Dermis microvascular lymphatic vessel endothelial cell (primary cell): ENCODE data around the gene KCNIP2. TPM values are rescaled to one million over a fixed set of nuclear protein-coding genes. Genes with fewer than 3 reads are reported as not detected.
A peak's percentile ranks its signal among the peaks of the same experiment; 100 is the strongest.

Experiments
- DNase-seq, 2 donors: peaks; one replicate each; pipeline versions ENCODE4 v3.0.0 to v3.0.0-alpha.2; 2010; ENCODE audit warnings: low read depth in 2 of 2
- total RNA-seq: library from RNA; depleted of rRNA; stranded (reverse); fragments of >200 nt; gene quantifications from 2 replicates; pipeline ENCODE4 v1.2.1, GENCODE V29; 2014

KCNIP2 gene
- total RNA-seq, 1 donor from 2014 or later, result 0.13 TPM

- peak in 1 of 2 donors; percentile 5 for DNase-seq
Observed at GRCh38 chr10:101783736-101784118, 59.9 kb downstream of the KCNIP2 start.

GRCh38 chr10:101782811-101783735 lies 60.5 kb downstream of the KCNIP2 start, which contains the start of gene NPM3:
TSS of gene NPM3 (minus strand) at chr10:101783446. CDS start at chr10:101783390, 56 bp downstream.
- peak; percentile 36 to 79 for DNase-seq

GRCh38 chr10:101781984-101782810 lies 61.4 kb downstream of the KCNIP2 start:
- no peak for DNase-seq

GRCh38 chr10:101781655-101781983 lies 62.0 kb downstream of the KCNIP2 start:
- no peak for DNase-seq

DNA sequence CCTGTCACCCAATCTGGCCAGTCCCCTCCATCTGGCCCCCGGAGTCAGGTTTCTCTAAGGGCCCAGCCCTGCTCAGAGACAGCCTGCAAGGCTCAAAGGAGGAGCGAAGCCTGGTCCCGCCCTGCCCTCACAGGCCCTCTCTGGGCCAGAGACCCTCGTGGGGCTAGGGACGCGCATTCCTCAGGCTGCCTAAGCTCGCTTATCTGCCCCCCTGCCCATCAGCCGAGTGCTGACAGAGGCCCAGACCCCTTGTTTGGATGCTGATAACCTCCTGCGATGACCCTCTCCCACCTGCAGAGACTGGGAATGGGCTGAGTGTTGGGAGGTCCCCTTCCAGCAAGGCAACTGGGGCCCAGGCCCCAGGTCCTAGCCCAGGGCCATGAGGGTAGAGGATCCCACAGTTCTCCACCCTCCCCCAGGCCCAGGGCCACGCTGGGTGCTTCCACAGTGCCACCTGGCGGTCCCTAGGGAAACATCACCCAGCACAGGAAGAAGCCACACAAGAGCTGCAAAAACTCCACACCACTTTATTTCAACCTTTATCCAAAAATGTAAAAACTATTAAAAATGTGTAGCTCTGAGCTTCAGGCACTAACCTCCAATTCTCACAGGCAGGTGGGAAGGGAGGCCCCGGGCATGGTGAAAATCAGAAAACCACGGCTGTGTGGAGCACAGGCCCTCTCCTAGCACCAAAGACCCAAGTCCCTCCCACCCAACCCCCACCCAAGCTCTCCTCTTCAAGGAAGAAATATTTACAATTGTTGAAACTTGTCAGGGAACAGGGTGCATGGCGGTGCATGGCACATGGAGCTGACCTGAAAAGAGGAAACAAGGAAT lies 62.6 kb downstream of the KCNIP2 start:
- DNase-seq, result peak; percentile 26 to 59

- no peak for DNase-seq
Observed at GRCh38 chr10:101780187-101780817, 63.3 kb downstream of the KCNIP2 start.

DNA sequence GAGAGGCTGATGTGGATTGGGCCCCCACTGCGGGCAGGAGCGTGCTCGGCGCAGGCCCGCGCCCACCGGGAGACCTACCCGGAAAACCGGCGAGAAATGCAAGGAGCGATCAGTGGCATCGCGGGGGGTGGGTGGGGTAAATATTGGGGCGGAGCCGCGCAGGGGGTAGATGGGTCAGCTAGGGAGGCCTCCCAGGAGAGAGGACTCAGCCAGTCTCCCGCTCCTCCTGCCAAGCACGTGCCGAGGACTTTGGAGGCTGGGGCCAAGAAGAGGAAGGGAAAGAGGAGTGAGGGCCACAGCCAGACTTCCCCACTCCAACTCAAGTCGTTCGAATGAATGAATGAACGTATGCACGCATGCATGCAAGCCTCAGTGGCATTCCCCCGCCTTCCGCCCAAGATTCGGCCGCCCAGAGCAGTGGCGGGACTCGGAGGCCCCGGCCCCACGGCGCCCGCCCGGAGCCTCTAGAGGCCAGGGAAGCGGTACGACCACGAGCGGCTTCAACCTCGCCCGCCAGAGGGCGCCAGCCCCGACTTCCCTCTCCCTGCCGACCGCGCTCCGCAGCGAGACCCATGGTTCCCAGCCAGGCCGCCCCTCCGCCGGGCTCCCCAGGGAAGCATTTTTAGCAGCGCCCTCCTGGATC lies 63.9 kb downstream of the KCNIP2 start:
- DNase-seq, result peak; percentile 38 to 71

DNA sequence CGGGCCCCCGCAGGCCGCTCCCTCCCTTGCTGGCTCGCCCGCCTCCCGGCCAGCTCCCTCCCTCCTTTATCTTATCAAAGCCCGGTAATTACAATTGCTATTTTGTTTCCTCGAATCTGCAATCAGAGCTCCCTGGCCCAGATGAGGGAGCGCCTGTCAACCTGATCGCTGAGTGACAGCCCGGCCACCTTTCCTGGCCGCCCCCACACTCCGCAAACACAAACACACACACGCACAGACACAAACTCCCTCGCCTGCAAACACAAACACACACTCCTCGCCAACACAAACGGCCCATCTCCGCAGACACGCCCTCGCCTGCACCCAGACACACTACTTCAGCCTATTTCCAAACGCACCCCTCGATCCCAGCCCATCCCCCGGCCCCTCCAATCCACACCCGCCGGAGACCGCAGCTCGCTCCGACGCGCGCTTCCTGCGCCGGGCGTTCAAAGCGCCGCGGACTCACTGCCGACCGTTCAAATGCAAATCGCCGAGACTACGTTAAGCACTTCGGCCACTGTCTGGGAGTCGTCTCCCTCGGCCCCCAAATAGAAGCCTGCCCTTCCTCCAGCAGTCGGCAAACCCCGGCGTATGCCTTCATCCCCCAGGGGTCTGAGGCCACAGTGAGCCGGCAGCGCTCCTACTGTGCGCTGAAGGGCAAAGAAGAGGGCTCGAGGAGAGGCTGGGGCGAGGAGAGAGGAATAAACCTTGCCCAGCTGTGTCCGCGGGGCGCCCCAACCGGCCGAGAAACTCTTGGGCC lies 64.6 kb downstream of the KCNIP2 start:
- DNase-seq, result peak; percentile 6 to 51

GRCh38 chr10:101778151-101778780 lies 65.3 kb downstream of the KCNIP2 start:
- DNase-seq, result no peak

GRCh38 chr10:101777619-101778145 lies 65.9 kb downstream of the KCNIP2 start:
- DNase-seq, result no peak

GRCh38 chr10:101776161-101776817 lies 67.3 kb downstream of the KCNIP2 start:
- no peak for DNase-seq

Other genes starting within 250 kb of the KCNIP2 start
- 17.2 and 19.5 TPM in 2 replicates for gene FBXW4, start 148.6 kb downstream of the KCNIP2 start, total RNA-seq
- gene FGF8, start 67.7 kb downstream of the KCNIP2 start, total RNA-seq, result not detected in 2 replicates
- gene NPM3, start 60.4 kb downstream of the KCNIP2 start, total RNA-seq, result 71.4 and 127 TPM in 2 replicates
- 47.8 and 49.9 TPM in 2 replicates for gene OGA, start 25.4 kb downstream of the KCNIP2 start, total RNA-seq
- 5.3 and 6.3 TPM in 2 replicates for gene ARMH3, start 212.4 kb upstream of the KCNIP2 start, total RNA-seq
- gene HPS6, start 221.5 kb upstream of the KCNIP2 start, total RNA-seq, result 26.1 and 34.5 TPM in 2 replicates